GM18907 (cell line): ENCODE measurements around the gene PCSK6.
"Not testable (repeated sequence)": the region's sequence is repeated elsewhere in the genome, so short reads cannot be mapped to it uniquely, and the experiment has no call there.

Source experiments
- ATAC-seq: cut with Tn5 transposase; IDR thresholded peaks from one replicate; pipeline ENCODE4 v1.9.1; 2021; ENCODE audit warnings: mild to moderate bottlenecking, moderate library complexity; ENCODE audit not compliant: unreplicated experiment

PCSK6 gene

DNA sequence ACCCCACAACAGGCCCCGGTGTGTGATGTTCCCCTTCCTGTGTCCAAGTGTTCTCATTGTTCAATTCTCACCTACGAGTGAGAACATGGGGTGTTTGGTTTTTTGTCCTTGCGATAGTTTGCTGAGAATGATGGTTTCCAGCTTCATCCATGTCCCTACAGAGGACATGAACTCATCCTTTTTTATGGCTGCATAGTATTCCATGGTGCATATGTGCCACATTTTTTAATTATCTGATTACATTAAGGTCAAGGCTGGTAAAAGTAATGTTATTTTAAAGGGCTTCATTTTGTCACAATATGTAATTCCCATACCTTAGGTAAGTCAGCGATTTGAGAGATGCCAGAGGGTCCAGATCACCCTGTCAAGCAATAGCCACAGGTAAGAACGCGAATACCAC is 202.2 kb downstream of the PCSK6 start:
- ATAC-seq: not testable (repeated sequence)

DNA sequence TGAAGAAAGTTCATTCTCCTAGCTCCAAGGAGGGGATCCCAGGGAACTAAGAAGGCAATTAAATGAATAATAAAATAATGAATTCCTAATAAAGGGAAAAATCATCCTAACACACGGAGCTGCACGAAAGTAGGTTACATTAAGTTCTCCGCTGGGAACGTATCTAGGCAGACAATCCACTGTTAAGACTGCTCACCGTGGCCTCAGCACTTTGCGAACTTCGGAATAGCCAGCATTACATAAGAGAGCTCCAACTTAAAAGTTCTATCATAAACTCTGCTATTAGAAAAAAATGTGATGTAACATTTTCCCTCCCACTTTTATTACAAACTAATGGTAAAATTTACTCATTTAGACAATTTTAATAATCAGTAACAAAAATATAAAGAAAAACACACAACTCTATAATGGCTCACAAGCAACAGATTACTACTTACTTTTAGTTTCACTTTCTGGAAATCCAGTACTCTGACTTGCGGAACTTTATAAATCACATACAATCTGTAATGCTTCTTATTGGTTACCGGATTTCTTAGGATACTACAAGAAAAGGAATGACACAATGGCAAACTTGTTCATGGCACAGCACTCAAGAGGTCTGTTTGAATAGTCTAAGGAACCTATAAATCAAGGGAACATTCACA is 202.9 kb downstream of the PCSK6 start:
- no peak for ATAC-seq

- ATAC-seq: no peak
These were observed 205.6 kb downstream of the PCSK6 start for GRCh38 chr15:101283931-101284330.

DNA sequence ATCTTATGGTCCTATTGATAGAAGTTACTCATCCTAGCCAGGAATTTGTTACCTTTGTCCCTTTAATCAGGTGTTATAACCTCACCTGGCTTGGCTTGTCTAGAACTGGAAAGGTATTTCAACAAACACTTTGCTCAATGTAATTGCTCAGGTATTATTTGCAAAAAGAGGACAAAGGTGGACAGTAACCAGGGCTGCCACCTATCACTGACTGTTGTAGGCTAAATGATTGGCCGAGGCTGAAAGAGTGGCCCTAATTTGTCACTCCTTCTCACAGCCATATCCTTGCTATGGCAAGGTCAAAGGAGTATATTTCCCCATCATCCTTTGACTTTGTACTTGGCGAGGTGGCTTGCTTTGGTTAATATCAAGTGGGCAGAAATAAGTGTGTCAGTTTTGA is 209.5 kb downstream of the PCSK6 start:
- ATAC-seq: no peak

GRCh38 chr15:101277943-101278564 is 211.5 kb downstream of the PCSK6 start:
- ATAC-seq: no peak

- ATAC-seq: peak; percentile 92
These were observed 212.3 kb downstream of the PCSK6 start, which contains the start of gene SELENOS for GRCh38 chr15:101277038-101277822. TSS of gene SELENOS (minus strand) at chr15:101277485. CDS start at chr15:101277417, 68 bp downstream.

DNA sequence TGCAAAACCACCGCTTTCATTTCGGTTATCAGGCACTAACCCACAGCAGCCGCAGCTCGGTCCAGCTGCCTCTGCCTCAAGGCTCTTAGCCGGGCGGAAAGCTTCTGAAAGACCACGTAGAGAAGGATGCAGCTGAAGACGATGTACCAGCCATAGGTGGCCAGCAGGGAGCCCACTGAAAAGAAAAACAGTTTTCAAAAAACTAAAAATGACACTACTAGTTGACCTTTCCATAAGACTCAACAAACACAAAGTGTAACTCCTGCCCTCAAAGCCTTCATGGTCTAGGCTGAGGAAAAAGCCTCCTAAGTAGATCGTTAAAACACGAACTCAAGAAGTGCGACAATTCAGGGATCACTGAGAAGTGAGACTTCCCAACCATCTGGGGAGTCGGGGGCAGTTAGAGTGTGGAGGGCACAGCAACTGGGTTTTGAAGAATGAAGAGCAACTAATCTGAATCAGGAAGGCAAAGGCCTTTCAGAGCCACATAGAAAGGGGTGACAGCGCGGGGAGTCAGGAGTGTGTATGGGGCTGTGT is 212.9 kb downstream of the PCSK6 start:
- no peak for ATAC-seq

DNA sequence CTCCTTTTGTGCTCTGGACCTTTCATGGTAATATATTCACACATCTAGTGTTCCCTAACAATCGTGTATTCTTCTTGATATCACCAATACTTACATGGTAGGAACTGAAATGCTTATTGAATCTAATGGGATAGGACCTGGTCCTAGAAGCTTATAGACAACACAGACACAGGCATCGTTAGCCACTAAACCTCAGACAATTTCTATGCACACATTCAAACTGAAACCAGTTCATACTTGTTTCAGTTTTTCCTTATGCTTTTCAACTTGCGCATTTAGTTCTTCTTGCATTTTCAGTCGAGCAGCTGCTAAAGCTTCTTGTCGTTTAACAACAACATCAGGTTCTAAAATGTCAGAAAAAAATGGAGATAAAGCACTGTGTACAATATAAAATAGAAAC is 214.5 kb downstream of the PCSK6 start:
- ATAC-seq: peak; percentile 30

GRCh38 chr15:101273534-101273933 is 216.0 kb downstream of the PCSK6 start:
- ATAC-seq: no peak

DNA sequence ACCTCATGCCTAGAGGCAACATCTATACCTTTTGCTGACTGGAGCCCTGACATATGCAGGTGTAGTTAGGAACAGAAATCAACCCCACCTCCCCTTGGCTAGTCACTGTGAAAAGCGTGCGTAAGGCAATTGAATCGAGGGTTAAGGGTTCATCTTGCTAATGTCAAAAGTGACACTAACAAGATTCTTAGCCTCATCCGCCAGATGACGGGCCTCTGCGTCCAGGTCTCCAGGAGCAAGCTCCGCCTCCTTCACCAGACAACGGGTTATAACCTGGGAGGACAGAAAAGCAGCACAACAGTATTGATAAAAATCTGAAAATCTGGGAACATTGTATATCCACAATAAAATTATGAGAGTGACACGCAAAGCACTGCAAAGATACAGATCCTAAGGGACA is 216.9 kb downstream of the PCSK6 start:
- no peak for ATAC-seq

- no peak for ATAC-seq
These were observed 219.9 kb downstream of the PCSK6 start for GRCh38 chr15:101269479-101270223.

GRCh38 chr15:101267320-101268104 is 222.0 kb downstream of the PCSK6 start:
- no peak for ATAC-seq

DNA sequence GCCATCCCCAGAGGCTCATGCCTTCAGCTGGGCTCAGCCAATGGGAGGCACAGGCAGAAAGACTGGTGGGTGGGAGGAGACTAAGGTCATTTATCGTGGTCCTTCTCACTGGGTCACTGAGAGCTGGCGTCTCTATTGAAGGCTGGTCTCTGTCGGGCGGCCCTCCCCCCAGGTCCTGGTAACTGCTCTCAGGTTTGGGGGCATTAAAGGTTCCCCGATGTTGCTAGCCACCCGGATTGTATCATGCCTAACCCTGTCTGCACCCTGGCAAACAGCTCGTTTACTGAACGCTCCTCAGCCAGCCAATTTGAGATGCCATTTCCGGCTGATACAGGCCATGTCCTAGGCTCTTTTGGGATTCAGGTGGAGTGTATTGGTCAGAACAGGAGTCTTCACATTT is 222.7 kb downstream of the PCSK6 start:
- ATAC-seq: no peak

DNA sequence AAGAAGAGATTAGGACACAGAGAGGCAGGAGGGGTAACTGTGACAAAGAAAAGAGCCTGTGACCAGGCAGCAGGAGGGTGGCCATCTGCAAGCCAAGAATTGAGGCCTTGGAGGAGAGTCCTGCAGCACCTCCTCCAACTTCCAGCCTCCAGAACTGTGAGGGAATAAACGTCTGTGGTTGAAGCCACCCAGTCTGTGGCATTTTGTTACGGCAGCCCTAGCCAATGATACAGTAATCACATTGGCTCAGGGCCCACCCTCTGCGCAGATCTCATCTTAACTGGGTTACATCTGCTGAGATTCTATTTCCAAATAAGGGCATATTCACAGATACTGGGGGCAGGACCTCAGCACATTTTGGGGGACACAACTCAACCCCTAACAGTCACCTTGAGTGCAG is 223.5 kb downstream of the PCSK6 start:
- no peak for ATAC-seq

GRCh38 chr15:101264911-101265641 is 224.4 kb downstream of the PCSK6 start:
- no peak for ATAC-seq

- peak; percentile 48 for ATAC-seq
These were observed 225.5 kb downstream of the PCSK6 start for GRCh38 chr15:101264011-101264410.

- ATAC-seq: no peak
These were observed 227.0 kb downstream of the PCSK6 start for GRCh38 chr15:101262551-101262950.

- no peak for ATAC-seq
These were observed 231.0 kb downstream of the PCSK6 start for GRCh38 chr15:101258238-101259144.
